GM18526 (cell line): ENCODE measurements around the gene SLC2A5.

Experiments used
- POLR2A ChIP-seq: IDR thresholded peaks from 3 replicates; pipeline ENCODE4 v1.6.1; 2011; ENCODE audit not compliant: insufficient read length; ENCODE audit errors: extremely low read depth

The SLC2A5 gene

DNA sequence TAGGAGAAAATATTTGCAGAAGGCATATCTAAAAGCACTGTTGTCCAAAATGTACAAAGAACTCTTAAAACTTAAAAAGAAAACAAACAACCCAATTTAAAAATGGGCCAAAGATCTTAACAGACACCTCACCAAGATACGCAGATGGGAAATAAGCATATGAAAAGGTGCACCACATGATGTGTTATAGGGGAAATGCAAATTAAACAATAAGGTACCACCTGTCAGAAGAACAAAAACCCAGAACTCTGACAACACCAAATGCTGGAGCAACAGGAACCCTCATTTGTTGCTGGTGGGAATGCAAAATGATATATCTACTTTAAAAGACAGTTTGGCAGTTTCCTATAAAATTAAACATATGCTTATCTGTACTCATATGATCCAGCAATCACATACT lies 18.1 kb downstream of the SLC2A5 start:
- no peak for TF ChIP-seq POLR2A

DNA sequence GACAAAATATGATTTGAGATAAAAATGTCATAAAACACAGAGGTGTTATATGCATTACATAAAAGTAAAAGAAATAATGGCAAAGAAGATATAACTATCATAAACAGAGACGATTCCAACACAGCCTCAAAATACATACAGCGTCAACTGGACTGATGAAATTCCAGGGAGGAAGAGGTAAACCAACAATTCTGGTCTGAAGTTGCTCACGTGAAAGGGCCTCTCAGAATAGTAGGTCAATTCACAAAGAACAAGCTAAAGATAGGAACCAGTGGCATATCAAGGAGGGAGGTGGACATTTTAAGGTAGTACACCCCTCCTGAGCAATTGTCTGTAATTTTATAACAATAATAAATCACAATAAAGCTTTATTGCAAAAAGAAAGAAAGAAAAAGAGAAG lies 18.6 kb downstream of the SLC2A5 start:
- TF ChIP-seq POLR2A = no peak

DNA sequence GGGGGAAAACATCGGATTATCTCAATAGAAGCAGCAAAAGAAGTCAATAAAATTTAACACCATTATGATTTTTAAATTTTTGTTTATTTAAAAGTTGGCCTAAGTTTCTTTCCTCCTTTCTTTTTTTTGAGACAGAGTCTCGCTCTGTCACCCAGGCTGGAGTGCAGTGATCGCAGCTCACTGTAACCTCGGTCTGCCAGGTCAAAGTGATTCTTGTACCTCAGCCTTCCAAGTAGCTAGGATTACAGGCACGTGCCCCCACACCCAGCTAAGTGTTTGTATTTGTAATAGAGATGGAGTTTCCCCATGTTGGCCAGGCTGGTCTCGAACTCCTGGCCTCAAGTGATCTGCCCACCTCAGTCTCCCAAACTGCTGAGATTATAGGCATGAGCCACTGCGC lies 20.9 kb downstream of the SLC2A5 start:
- TF ChIP-seq POLR2A = no peak

DNA sequence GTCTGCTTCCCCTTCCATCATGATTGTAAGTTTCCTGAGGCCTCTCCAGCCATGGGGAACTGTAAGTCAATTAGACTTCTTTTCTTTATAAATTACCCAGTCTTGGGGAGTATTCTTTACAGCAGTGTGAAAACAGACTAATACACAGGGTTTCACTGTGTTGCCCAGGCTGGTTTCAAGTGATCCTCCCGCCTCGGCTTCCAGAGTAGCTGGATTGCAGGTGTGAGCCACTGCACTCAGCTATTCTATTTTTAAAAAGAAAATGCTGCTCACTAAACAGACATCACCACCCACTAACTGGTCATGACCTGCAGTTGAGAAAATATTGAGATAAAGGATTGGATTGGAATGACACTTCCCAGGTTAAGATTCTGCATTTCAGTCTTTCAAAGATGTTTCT lies 22.4 kb downstream of the SLC2A5 start:
- no peak for TF ChIP-seq POLR2A

DNA sequence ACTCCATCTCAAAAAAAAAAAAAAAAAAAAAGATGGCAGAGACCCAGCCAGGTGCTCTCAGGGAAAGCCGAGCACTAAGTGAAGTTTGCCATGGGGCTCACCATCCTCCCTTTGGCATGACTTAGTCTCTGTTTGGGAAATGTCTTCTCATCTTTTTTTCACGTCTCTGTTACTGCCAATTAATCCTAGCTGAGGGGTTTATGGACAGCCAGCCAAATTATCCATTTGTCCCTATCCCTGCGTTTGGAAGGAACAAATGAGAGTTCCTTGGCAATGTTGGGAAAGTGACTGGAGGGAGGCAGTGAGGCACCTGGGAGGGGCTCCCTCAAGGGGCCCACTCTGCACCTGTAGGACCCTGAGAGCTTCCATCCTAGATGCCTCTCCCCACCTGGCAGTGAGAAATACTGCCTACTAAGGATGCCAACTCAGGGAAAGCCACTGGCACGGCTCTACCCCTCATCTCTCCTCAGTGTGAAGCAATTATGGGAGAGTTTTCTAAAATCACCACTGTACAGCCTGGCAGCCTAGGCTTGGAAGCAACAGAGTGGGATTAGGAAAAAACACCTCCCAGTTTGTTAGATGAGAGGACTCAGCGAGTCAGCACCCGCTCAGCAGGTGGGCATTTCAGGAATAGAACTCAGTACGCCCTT lies 23.4 kb downstream of the SLC2A5 start:
- TF ChIP-seq POLR2A = no peak

DNA sequence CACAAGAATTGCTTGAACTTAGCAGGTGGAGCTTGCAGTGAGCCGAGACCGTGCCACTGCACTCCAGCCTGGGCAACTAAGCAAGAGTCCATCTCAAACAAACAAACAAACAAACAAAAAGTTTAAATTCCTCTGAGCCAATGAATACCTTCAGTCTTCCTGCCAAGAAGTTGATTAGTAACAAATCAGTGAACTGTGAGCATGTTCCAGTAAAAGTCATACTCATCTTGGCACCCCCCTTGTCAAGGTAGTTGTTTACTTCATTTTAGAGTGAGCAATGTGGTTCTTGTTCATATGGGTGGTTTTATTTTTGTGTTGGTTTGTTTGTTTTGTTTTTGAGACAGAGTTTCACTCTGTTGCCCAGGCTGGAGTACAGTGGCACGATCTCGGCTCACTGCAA lies 25.2 kb downstream of the SLC2A5 start:
- TF ChIP-seq POLR2A = no peak

DNA sequence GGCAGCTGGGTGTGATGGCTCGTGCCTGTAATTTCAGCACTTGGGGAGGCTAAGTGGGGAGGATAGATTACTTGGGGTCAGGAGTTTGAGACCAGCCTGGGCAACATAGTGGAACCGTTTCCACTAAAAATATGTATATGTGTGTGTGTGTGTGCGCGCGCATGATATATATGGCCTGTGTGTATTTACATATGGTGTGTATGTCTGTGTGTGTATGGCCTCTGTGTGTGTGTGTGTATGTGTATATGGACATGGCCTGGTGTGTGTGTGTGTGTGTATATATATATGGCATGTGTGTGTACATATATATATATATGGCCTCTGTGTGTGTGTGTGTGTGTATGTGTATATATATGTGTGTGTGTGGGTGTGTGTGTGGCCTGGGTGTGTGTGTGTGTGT lies 27.2 kb downstream of the SLC2A5 start:
- TF ChIP-seq POLR2A = no peak

DNA sequence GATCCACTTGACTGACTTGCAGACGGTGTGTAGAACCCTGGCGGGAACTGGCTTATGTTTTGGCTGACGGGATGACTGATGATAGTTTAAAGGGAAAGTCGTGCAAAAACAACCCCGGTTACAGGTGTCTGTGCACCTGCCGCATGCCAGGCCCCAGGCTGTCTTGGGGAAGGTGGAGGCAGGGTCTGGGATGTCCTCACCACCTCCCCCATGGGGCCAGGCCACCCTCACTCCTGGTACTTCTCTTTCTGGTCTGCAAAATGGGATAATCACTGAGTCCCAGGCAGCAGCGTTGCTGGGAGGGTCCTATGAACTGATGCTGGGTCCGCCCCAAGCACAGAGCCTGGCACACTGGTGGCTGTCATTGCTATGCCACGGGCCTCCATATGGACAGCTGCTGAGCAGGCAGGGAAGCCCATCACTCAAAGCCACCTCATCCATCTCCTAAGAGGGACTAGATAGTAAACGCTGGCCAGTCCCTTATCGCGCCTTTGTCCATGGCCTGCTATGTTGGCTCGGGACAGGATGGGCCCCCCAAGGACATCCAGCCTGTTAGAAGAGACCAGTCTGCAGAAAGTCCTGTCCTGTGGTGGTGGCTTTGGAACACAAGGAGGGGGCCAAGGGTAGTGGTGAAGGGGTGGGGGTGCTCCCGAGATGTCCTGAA lies 28.2 kb downstream of the SLC2A5 start:
- TF ChIP-seq POLR2A = no peak

DNA sequence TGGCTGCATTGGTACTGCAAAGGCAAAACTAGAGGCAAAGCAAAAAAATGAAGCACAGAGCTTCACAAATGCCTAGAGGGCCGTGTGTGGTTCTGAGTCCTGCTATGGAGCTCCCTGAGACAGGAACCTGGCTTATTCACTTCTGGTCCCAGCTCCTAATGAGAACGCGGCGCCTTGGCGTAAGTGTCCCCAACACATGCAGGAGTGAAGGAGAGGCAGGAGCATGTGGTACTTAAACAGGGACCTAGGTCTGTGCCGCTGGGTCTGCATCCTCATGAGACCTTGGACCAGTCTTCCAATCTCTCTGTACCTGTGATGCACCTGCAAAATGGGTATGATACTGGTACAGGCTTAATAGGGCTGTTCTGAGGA lies 28.8 kb downstream of the SLC2A5 start:
- TF ChIP-seq POLR2A = no peak

DNA sequence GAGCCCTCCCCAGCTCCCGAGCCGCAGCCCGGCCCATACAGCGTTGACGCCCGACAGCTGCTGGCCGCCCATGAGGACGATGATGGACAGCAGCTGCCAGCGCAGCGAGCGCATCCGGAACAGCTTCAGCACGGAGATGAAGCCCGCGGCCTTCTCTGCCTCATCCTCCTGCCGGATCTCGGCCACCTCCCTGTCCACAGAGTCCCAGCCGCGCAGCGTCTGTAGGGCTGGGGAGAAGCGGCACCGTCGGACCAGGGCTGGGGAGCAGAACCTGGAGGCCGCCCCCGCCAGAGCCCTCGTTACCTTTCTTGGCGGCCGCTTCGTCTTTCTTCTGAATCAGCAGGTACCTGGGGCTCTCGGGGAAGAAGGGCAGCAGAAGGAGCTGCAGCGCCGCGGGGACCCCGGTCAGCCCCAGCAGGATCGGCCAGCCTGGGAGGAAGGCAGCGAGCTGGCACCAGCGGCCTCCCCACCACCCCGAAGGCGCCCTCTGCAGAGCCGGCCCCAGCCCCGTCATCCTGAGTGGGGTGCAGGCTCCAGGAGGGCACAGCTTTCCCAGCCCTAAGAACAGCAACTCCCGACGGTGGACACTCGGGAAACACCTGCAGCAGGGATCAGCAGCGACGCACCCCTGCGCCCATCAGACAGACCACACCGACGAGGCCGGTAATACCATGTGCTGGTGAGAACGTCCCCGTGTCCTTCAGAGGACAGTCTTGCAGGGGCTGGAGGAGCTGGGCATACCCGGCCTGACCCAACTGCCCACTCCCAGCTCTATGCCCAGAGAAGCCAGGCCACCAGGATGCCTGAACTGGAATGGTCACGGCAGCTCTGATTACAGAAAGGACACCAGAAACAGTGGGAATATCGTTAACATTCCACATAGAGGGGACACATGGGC lies 29.4 kb downstream of the SLC2A5 start:
- TF ChIP-seq POLR2A = no peak

DNA sequence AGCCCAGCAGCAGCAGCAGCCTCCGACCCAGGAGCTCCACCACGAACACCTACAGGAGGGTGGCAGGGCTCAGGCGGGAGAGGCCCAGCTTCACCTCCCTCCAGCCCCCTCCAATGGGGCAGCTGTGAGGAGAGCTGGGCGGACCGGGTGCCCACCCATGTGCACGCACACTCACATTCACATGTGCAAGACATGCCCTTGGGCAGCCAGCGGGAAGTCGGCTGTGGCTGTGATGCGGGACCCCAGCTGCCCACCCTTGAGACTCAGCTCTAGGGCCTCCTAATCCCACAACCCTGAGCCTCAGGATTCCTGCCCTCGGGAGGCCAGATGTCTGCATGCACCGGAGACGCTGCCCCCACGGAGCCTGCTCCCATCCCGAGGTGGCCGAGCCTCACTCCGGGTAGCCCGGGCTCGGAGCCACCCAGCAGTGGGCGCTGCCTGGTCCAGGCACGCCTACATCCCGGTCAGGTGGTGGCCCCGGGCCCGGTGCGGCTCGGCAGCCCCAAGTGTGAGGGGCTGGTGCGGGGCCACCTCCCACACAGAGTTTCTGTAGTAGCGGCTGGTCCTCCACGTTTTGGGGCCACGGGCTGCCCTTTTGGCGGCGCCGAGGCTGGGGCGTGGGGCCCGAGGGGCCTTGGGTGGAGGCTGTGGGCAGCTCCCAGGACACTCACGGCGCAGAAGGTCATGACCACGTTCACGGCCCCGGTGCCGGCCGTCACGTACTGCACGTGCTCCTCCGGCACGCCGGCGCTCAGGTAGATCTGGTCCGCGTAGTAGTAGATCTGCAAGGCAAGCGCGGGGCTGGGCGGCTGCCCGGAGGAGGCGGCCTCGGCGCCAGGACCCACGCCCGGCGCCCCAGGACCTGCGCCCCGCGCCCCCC lies 30.3 kb downstream of the SLC2A5 start:
- TF ChIP-seq POLR2A = no peak

DNA sequence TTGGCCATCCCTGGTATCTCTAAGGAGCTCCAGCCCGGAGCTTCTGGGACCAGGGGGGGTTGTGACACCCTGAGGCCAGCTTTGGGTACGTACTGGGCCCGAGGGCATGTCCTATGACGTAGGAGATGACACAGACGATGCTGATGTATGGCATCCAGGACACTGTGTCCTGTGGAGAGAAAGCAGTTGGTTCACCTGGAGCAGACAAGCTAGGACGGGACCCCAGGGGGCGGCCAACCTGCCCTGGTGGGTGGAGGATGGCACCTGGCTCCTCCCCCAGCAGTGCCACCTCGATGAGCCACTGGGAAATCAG lies 31.1 kb downstream of the SLC2A5 start:
- TF ChIP-seq POLR2A = peak; percentile 7

DNA sequence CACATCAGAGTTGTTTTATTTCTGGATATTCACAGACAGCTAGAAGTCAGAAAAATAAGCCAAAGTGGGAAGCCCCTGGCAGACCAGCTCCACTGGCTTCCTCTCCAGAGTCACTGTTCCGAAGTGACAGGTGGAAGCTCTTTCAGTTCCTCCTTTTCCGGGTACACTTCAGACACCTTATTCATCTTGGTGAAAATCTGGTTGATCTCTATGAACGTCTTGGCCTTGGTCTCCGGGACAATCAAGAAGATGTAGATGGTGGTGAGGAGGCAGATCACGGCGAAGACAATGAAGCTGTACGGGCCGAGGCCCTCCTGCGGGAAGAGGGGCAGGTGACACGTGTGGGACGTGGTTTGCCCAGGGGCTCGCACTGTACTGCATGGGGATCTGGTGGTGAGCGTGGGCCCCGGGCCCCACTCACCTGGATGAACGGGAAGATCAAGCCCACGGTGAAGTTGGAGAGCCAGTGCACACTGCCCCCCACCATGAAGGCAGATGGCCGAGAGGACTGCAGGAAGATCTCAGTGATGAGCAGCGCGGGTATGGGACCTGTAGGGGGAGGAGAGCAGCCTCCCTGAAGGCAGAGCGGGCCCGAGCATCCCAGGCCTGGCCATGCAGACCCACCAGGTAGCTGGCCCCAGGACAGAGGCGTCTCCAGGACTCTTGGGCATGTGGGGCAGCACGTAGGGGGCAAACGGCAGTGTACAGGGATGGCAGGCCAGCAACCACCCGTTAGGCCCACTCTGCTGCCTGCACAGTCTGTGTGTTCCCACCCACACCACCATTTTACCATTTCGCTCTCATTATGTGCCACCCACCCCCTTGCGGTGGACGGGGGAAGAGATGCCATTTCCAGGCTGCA lies 31.7 kb downstream of the SLC2A5 start:
- TF ChIP-seq POLR2A = peak; percentile 12

DNA sequence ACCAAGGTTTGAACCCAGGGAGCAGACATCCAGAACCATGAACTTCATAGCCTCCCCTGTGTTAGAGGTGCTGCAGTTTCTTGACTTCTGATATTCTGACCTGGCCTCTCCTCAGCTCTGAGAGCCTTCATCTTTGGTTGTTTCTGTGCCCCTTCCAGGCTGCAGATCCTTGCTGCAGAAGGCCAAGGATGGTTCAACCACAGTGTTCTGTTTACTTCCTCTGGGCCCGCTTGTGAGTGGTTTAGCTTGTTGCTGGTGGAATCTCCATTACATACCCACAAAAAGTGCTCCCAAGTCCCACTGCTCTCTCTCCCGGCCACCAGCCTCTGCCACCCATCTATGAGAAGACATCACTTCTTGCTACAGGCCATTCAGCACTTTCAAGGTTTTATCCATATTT lies 34.2 kb downstream of the SLC2A5 start:
- no peak for TF ChIP-seq POLR2A
